22Rv1 (cell line): ENCODE data around the gene SLIT1.
A peak's percentile ranks its signal among the peaks of the same experiment; 100 is the strongest.

Experiments used
- ZFX ChIP-seq: fragments of 450-650 bp; IDR thresholded peaks from 2 replicates; pipeline ENCODE4 v1.6.1; 2017; ENCODE audit warnings: antibody characterized with exemption, borderline replicate concordance
- TF ChIP-seq, protein P1 (sequence below): fragments of 450-650 bp; IDR thresholded peaks from 2 replicates; pipeline ENCODE4 v1.5.1; 2017; ENCODE audit warnings: mild to moderate bottlenecking

DNA sequence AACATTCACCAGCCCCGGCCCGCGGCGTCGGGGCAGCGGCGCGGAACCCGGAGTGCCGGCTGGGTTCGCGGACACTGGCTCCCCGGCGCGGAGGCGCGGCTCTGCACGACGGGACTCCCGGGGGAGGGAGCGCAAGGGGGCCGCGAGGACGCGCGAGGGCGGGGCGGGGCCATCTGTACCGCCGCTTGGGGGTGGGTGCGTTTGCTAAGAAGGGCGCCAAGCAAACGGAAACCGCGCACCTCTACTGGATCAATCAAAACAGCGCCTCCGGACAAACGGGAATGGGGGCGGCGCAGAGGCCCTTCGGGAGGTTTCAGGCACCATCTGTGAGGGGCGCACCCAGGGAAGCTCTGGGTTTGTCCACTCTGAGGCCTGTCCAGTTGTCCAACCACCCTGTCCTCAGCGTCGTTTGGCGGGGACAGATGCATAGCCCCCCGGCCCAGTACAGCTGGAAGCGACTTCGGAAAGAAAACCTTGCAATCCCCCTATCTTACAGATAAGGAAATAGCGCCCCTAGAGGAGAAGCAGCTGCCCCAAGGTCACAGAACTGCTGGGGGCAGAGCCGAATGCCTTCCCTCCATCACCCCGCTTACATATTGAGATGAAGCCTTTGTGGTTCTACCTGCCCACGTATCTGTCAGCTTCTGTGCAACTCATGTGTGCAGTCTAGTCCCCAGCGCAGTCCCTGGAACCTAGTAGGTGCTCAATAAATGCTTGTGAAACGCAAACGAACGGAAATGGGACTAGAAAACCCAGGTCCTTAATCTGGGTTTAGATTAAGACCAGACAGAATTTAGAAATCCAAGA lies 10.7 kb upstream of the SLIT1 start:
- TF ChIP-seq, protein P1, sequence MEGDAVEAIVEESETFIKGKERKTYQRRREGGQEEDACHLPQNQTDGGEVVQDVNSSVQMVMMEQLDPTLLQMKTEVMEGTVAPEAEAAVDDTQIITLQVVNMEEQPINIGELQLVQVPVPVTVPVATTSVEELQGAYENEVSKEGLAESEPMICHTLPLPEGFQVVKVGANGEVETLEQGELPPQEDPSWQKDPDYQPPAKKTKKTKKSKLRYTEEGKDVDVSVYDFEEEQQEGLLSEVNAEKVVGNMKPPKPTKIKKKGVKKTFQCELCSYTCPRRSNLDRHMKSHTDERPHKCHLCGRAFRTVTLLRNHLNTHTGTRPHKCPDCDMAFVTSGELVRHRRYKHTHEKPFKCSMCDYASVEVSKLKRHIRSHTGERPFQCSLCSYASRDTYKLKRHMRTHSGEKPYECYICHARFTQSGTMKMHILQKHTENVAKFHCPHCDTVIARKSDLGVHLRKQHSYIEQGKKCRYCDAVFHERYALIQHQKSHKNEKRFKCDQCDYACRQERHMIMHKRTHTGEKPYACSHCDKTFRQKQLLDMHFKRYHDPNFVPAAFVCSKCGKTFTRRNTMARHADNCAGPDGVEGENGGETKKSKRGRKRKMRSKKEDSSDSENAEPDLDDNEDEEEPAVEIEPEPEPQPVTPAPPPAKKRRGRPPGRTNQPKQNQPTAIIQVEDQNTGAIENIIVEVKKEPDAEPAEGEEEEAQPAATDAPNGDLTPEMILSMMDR = peak; percentile 83
- no peak for TF ChIP-seq ZFX
